NCI-H1436 treated with DMSO at 0.1 percent for 48 hours (cell line): ENCODE data around the gene ZNF710.
"Not testable (repeated sequence)": the region's sequence is repeated elsewhere in the genome, so short reads cannot be mapped to it uniquely, and the experiment has no call there.

Source experiments
- DNase-seq: peaks from one replicate; lab custom pipeline; 2025; lab: John Stamatoyannopoulos, UW

The ZNF710 gene

DNA sequence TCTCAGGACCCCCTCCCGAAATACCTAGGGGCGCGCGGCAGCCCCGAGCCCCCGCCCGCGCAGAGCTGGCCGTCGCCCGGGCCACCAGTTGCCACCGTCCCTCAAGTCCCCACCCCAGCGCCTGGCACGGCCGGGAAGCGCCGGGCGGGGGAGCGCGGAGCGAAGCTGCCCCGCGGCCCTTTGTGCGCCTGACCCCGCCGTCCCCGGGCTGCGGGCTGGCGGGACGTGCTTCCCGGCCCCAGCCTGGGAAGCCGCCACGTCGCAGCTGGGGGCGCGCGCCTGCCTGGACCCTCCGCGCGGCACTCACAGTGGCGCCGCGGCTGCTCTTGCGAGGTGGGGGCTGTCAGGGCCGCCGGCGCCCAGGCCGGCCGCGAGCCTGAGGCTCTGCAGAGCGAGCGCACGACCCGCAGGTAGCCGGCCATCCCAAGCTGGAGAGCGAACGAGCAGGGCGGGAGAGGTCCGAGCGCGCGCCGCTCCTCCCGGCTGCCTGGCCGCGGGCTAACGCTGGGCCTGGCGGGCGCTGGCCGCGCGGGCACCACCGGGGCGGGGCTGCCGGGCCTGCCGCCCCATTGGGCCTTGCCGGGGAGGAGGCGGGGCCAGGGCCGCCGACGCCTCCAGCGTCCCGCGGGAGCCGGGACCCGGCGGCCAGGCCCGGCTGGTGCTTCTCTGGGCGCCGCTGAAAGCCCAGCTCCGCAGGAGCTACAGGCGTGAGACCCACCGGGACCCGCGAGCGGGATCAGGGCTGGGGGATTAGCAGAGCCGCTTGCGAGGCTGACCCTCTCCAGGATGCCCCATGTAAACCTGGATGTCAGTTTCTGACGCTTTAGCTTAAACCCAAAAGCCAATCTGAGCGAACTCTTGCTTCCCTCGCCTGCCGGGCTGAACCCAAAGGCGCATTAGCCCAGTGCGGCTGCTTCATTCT, 101.1 kb downstream of the ZNF710 start, which contains the start of gene IDH2:
TSS of gene IDH2 (minus strand) at position 500 of the 922 bp plus-strand sequence. CDS start at position 422, 78 bp downstream.
- DNase-seq = peak; percentile 25

DNA sequence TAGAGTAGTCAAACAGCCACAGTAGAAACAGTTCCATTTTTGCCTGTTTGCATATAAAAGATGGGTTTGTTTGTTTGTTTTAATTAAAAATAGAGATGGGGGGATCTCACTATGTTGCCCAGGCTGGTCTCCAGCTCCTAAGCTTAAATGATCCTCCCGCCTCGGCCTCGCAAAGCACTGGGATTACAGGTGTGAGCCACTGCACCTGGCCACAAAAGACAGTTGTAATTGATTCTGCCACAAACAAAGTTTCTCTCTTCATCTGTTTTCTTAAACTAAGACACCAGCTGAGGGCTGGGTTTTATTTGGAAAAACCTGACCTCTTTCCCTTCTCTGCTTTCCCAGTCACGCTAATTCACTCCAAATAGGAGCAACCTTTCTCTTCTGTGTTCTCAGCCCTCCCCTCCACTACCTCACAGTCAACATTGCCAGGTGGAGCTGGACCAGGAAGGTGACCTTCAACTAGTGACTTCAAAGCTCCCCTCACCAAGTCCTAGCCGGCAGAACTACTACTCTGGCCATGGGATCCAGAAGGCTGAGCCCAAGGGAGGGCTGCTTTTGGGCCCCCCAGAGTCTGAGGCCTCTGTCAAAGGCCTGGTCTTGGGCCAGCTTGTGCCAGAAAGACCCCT, 102.7 kb downstream of the ZNF710 start:
- DNase-seq = no peak

GRCh38 chr15:90104551-90104950, 103.4 kb downstream of the ZNF710 start:
- no peak for DNase-seq

DNA sequence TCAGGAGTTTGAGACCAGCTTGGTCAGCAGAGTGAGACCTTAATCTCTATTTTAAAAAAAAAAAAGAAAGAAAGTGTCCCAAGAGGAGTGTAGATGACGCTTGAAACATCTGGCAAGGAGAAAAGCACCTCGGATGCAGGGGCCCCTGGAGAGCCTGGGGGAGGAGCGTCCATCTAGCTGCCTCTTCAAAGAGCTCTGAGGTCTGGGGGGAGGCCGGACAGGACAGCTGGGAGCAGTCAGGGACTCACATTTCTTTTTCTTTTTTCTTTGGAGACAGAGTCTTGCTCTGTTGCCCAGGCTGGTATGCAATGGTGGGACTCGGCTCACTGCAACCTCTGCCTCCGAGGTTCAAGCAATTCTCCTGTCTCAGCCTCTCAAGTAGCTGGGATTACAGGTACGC, 104.4 kb downstream of the ZNF710 start:
- no peak for DNase-seq

GRCh38 chr15:90106522-90107117, 105.5 kb downstream of the ZNF710 start:
- DNase-seq = no peak

DNA sequence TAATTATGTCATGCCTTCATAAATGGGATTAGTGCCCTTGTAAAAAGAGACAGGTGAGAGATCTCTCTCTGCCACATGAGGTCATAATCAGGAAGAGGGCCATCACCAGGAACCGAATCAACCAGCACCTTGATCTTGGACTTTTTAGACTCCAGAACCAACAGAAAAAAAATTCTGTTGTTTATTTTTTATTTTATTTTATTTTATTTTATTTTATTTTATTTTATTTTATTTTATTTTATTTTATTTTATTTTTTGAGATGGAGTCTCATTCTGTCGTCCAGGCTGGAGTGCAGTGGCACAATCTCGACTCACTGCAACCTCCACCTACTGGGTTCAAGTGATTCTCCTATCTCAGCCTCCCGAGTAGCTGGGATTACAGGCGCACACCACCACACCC, 106.9 kb downstream of the ZNF710 start:
- not testable (repeated sequence) for DNase-seq

DNA sequence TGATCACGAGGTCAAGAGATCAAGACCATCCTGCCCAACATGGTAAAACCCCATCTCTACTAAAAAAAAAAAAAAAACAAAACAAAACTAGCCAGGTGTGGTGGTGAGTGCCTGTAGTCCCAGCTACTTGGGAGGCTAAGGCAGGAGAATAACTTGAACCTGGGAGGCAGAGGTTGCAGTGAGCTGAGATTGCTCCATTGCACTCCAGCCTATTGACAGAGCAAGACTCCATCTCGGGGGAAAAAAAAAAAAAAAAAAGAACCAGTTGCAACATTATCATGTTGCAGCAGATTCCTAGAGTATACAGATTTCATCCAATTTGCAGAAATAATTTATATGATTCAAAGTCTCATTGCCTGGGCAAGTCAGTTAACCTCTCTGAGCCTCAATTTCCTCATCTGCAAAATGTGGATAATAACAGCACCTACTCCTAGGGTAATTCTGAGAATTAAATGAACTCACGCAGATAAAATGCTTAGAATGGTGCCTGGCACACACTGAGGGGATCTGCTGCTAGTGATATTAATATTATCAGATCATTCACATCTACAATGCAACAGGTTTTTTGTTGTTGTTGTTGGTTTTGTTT, 108.1 kb downstream of the ZNF710 start:
- DNase-seq = not testable (repeated sequence)

GRCh38 chr15:90113166-90113565, 112.0 kb downstream of the ZNF710 start:
- DNase-seq = no peak

- DNase-seq = no peak
Measured at GRCh38 chr15:90114451-90114901, 113.4 kb downstream of the ZNF710 start.

DNA sequence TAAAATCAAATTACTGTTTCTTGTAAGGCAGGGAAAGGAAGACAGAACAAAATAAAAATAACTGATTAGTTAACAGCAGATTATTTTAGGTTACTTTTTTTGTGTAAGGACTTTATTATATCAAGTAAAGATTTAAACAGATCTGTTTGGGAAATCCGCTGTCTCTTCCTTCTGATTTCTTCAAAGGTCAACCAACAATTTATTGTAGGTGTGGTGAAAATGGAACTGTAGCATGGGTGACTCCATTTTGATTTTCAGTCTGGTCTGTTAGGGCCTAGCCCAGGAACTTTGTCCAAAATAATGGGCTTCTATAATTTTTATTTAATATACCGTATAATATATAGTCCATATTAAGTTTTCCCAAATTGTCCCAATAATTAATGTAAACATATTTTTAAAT, 114.7 kb downstream of the ZNF710 start:
- DNase-seq = no peak

GRCh38 chr15:90119367-90119766, 118.2 kb downstream of the ZNF710 start:
- DNase-seq = no peak

- DNase-seq = no peak
Measured at GRCh38 chr15:90121086-90121485, 120.0 kb downstream of the ZNF710 start.

GRCh38 chr15:90124507-90124906, 123.4 kb downstream of the ZNF710 start:
- DNase-seq = no peak

- DNase-seq = no peak
Measured at GRCh38 chr15:90126022-90126421, 124.9 kb downstream of the ZNF710 start.

- DNase-seq = no peak
Measured at GRCh38 chr15:90126596-90127435, 125.7 kb downstream of the ZNF710 start.

DNA sequence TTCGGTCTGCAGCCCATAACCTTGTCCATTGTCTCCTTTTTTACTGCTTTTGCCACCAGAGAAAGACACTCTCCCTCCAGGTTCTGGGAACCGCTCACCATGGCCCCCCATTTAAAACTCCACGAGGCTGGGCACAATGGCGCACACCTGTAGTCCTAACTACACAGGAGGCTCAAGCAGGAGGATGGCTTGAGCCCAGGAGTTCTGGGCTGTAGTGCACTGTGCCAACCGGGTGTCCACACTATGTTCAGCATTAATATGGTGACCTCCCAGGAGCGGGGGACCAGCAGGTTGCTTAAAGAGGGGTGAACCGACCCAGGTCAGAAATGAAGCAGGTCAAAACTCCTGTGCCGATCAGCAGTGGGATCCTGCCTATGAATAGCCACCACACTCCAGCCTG, 129.2 kb downstream of the ZNF710 start:
- DNase-seq = no peak
